K562 (cell line): ENCODE measurements around the gene TOR3A. TPM values are rescaled to one million over a fixed set of nuclear protein-coding genes. Genes with fewer than 3 reads are reported as not detected.

Experiments
- BMI1 ChIP-seq: fragments of 150-350 bp; IDR thresholded peaks from 2 replicates; pipeline ENCODE4 v1.6.1; 2014; ENCODE audit warnings: low read length
- BRF1 ChIP-seq: IDR thresholded peaks from 3 replicates; pipeline ENCODE4 v1.6.1; 2011; ENCODE audit warnings: borderline replicate concordance, mild to moderate bottlenecking; ENCODE audit not compliant: insufficient read length; ENCODE audit errors: extremely low read depth
- DEAF1 ChIP-seq: fragments of 450-650 bp; formaldehyde crosslinking; IDR thresholded peaks from 2 replicates; pipeline ENCODE4 v1.4.0; 2020; ENCODE audit warnings: mild to moderate bottlenecking, moderate library complexity
- ETV6 ChIP-seq, 3 experiments: fragments of 150-350 bp in 1 of 3; sonication (generic) in 1 of 3; formaldehyde crosslinking in 1 of 3; IDR thresholded peaks; 2 replicates each; pipeline versions ENCODE4 v1.6.1 to v1.8.0; 2014 to 2022; ENCODE audit warnings: borderline replicate concordance in 2 of 3, low read depth in 2 of 3, antibody characterized with exemption in 1 of 3, low read length in 1 of 3, mild to moderate bottlenecking in 1 of 3, missing genetic modification reagents in 1 of 3
- FOSL1 ChIP-seq: fragments of 200-800 bp; sonication (Bioruptor generic); conservative IDR thresholded peaks from 2 replicates; pipeline ENCODE4 v1.6.1; 2016; ENCODE audit warnings: missing genetic modification characterization, missing compliant biosample characterization
- KAT8 ChIP-seq: fragments of 450-650 bp; IDR thresholded peaks from 2 replicates; pipeline ENCODE4 v1.6.1; 2016; ENCODE audit warnings: low read depth, mild to moderate bottlenecking
- RFX5 ChIP-seq: IDR thresholded peaks from 2 replicates; pipeline ENCODE4 v1.6.1; 2011; ENCODE audit warnings: low read depth, mild to moderate bottlenecking, improper control_type of control experiment, low read length
- SREBF2 ChIP-seq: sonication (generic); formaldehyde crosslinking; IDR thresholded peaks from 2 replicates; pipeline ENCODE4 v1.4.0; 2020; ENCODE audit warnings: mild to moderate bottlenecking, missing genetic modification reagents
- ZBTB17 ChIP-seq: fragments of 450-650 bp; formaldehyde crosslinking; IDR thresholded peaks from 2 replicates; pipeline ENCODE4 v1.4.0; 2020; ENCODE audit warnings: mild to moderate bottlenecking
- ZC3H4 ChIP-seq: sonication (generic); formaldehyde crosslinking; IDR thresholded peaks from 2 replicates; pipeline ENCODE4 v1.9.0; 2021; ENCODE audit warnings: missing genetic modification reagents, borderline replicate concordance
- polyA plus RNA-seq, 8 experiments: library from polyadenylated mRNA; depleted of rRNA in 4 of 8; stranded (reverse) in 5 of 8; unstranded in 3 of 8; fragments of >200 nt; fragmentation: Nextera tagmentation in 2 of 8; fragmentation: Illumina TruSeq in 1 of 8; extraction: Ambion mirVana in 2 of 8; extraction: Trizol in 1 of 8; gene quantifications; 2 replicates each; pipeline versions ENCODE4 v1.2.1 to v1.2.3, GENCODE V29; 2011 to 2014; ENCODE audit warnings: inconsistent platforms in 1 of 8, missing spikeins in 1 of 8
- total RNA-seq, 7 experiments: library from RNA; depleted of rRNA in 6 of 7; stranded (reverse); fragments of >200 nt in 6 of 7; fragmentation: Illumina TruSeq in 2 of 7; extraction: Trizol in 2 of 7; gene quantifications; 2 replicates each; pipeline versions ENCODE4 v1.2.1 to v1.2.3, GENCODE V29; 2011 to 2021; ENCODE audit warnings: low replicate concordance in 1 of 7
- TF ChIP-seq, protein P1 (sequence below): sonication (generic); formaldehyde crosslinking; IDR thresholded peaks from 2 replicates; pipeline ENCODE4 v1.8.1; 2023; ENCODE audit warnings: missing genetic modification reagents, mild to moderate bottlenecking, borderline replicate concordance

The TOR3A gene
- total and polyA plus RNA-seq, 9 of the 15 experiments (the other 6 are each of a cell fraction or from before 2014, with no cell fraction given) = 7.9 to 94.5 (median 39.7) TPM

DNA sequence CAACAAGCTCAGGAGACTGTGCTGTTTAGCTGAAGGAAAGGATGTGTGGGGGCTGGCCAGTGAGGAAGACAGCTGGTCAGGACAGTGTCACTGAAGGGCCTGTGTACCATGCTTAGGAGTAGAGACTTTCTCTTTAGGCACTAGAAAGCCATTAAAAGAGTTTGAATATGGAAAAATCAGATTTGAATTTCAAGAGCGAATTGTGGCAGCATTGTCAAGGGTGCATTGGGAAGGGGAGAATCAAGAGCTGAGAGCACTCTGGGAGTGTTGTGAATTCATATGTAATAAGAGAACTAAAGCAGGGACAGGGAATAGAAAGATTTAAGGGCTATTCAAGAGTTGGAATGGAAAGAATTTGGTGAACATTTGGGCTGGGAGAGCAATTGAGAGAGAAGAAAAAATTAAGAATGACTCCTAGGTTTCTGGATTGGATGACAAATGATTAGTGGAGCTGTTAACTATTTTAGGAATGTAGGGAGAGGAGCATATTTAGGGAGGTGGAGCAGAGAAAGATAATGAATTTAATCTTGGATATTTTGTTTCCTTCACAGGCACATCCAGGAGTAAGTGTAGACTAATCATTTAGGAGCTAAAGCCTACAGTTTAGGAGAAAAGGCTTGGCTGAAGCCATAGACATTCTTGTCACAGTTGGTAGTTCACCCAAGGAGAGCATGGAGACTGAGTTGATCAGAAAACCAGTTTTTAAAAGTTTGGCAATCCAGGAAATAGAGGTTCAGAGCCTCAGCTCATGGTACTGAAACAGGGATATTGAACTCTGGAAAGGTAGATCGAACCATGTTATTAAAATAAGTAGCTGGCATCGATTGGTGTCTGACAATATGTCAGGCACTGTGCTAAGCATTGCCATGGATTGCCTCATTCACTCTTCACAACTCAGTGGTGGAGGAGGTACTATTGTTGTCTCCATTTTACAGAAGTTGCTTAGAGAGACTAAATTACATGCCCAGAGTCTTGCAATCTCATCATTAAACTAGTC, 23.1 kb upstream of the TOR3A start (continued):
- TF ChIP-seq, protein P1, sequence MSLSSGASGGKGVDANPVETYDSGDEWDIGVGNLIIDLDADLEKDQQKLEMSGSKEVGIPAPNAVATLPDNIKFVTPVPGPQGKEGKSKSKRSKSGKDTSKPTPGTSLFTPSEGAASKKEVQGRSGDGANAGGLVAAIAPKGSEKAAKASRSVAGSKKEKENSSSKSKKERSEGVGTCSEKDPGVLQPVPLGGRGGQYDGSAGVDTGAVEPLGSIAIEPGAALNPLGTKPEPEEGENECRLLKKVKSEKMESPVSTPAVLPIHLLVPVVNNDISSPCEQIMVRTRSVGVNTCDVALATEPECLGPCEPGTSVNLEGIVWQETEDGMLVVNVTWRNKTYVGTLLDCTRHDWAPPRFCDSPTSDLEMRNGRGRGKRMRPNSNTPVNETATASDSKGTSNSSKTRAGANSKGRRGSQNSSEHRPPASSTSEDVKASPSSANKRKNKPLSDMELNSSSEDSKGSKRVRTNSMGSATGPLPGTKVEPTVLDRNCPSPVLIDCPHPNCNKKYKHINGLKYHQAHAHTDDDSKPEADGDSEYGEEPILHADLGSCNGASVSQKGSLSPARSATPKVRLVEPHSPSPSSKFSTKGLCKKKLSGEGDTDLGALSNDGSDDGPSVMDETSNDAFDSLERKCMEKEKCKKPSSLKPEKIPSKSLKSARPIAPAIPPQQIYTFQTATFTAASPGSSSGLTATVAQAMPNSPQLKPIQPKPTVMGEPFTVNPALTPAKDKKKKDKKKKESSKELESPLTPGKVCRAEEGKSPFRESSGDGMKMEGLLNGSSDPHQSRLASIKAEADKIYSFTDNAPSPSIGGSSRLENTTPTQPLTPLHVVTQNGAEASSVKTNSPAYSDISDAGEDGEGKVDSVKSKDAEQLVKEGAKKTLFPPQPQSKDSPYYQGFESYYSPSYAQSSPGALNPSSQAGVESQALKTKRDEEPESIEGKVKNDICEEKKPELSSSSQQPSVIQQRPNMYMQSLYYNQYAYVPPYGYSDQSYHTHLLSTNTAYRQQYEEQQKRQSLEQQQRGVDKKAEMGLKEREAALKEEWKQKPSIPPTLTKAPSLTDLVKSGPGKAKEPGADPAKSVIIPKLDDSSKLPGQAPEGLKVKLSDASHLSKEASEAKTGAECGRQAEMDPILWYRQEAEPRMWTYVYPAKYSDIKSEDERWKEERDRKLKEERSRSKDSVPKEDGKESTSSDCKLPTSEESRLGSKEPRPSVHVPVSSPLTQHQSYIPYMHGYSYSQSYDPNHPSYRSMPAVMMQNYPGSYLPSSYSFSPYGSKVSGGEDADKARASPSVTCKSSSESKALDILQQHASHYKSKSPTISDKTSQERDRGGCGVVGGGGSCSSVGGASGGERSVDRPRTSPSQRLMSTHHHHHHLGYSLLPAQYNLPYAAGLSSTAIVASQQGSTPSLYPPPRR (CRISPR knock-in tag) = no peak
- no peak for TF ChIP-seq ETV6 (IDR thresholded peaks at IDR 0.05; ENCODE audit: borderline replicate concordance in 1 of 2, low read depth in 2 of 2, low read length in 1 of 2)
- no peak for TF ChIP-seq ETV6 (CRISPR knock-in tag; IDR thresholded peaks at IDR 0.05; ENCODE audit: borderline replicate concordance)
- no peak for TF ChIP-seq SREBF2
- TF ChIP-seq ZC3H4 (CRISPR knock-in tag) = no peak
- TF ChIP-seq FOSL1 (tag) = no peak
- TF ChIP-seq KAT8 = no peak
- no peak for TF ChIP-seq RFX5
- peak; percentile 60; the same call in 1 of the 2 replicates for TF ChIP-seq ZBTB17
- no peak for TF ChIP-seq DEAF1 (CRISPR knock-in tag)
- TF ChIP-seq BMI1 = no peak
- no peak for TF ChIP-seq BRF1
